ENCODE measurements around the gene CDK11A.
A peak's percentile ranks its signal among the peaks of the same experiment; 100 is the strongest.
"Not testable (repeated sequence)": the region's sequence is repeated elsewhere in the genome, so short reads cannot be mapped to it uniquely, and the experiment has no call there.

CDK11A gene

DNA sequence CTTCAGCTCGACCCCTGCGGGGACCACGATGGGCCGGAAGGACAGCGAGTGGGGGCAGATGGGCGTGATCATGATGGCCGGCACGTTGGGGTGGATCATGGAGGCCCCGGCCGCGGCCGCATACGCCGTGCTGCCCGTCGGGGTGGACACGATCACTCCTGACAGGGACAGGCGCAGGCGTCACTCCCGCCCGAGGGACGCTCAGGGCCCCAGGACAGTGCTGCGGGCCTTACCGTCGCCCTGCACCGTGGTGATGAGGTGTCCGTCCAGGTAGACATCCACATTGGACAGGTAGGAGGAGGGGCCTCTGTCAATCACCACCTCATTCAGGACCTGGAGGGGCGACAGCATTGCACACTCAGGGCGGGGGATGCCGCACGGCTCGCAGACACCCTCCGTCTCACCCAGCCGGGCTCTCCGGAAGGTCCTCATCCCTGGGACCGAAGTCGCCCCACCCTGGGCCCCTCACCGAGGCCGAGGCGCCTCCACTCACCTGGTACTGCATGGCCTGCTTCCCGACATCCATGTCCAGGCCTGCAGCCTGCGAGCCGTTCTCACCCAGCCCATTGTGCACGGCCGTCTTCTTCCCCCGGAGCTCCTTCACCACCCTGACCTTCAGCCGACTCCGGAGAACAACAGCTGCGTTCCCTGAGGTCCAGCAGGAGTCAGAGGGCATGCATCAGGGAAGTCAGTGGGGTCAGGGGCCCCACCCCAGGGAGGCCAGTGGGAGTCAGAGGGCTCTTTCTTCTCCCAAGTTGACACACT lies 30.1 kb upstream of the CDK11A start:
- no peak for DNase-seq

DNA sequence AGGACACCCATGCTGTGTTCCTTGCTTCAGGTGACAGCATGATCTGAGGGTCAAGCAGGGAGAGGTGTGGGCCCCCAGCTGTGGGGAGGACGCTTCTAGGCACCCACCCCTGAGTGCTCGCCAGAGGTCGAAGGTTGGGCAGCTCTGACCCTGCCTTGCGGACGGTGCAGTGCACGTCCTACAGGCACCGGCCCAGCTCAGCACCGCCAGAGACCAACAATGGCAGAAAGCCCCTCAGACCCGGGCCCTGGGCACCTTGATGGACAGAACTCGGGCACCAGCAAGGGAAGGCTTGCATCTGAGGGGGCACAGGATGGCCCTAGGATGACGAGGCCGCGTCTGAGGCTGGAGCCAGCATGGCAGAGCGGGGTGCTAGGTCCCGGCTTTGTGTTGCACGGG lies 29.4 kb upstream of the CDK11A start:
- no peak for DNase-seq

DNA sequence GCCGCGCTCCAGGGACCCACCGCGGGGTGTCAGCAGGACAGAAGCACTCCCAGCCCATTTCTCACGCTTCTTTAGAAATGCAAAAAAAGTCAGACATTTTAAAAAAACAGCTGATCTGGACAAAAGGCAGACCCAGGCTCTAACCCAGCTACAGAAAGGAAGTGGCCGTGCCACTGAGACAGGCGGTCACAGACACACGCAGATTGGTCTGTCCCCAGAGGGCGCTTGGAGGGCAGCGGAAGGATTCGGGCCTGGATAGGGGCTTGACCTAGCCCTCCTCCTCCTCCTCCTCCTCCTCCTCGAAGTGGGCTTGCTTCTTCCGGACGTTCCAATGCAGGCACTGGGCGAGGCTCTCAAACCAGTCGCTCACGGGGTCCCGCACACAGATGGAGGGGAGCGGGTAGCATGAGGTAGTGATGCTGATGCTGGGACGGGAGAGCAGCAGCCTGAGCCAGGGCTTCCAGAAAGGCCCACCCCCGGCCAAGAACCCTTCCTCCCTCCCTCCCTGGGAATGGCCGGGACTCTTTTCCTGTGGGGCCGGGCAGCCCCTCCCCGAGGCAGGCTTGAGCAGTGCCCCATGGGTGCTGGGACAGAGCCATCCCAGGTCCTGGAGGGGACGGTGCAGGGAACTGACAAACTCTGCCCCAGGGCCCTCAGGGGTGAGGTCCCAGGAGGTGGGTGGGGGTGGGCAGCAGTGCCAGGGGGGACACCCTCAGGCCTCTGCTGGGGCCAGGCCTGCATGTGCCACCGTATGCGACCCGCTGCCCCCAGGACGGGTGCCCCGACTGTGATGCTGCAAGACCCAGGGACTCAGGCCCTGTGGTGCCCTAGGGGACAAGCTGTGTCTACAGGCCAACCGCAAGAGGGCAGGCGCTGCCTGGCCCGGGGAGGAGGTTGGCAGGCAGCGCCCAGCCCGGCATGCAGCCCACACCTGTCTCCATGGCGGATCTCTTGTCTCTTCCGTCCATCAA lies 28.8 kb upstream of the CDK11A start:
- no peak for DNase-seq

- no peak for DNase-seq
Measured at GRCh38 chr1:1752190-1752589, 28.0 kb upstream of the CDK11A start.

GRCh38 chr1:1749941-1750340 lies 25.8 kb upstream of the CDK11A start:
- not testable (repeated sequence) for DNase-seq

DNA sequence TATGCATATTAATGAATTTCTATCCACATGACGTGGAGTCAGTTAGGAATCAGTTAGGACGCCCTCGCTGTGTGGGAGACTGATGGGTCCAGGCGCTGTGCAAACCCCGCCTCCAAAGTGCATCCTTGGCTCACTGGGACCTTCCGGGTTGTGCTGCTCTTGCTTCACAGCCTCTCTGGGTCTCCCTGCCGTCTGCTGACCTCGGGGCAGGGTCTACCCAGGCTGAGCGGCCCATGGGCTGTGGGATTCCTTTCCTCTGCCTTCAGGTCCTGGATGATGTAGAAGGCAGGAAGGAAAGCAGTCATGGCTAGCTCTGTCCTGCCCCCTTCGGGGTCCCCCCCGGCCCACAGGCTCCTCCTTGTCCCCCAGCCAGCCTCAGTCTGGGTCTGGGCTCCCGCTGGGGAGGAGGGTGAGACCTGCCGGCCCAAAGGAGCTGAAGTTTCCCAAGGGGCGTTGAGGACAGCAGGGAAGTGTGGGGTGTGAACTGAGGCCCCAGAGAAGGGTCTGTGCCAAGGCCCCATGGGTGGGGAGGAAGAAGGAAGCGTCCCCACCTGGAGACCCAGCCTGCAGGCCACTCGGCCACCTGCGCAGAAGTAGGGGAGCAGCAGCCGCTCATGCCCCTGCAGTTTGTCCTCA lies 24.6 kb upstream of the CDK11A start:
- no peak for DNase-seq

GRCh38 chr1:1746566-1746909 lies 22.4 kb upstream of the CDK11A start:
- not testable (repeated sequence) for DNase-seq

- peak; percentile 98 for DNase-seq
Measured at GRCh38 chr1:1745651-1746565, 21.8 kb upstream of the CDK11A start.

- DNase-seq = not testable (repeated sequence)
Measured at GRCh38 chr1:1742529-1742928, 18.4 kb upstream of the CDK11A start.

- DNase-seq = not testable (repeated sequence)
Measured at GRCh38 chr1:1741013-1741412, 16.9 kb upstream of the CDK11A start.

GRCh38 chr1:1738799-1739337 lies 14.7 kb upstream of the CDK11A start:
- DNase-seq = not testable (repeated sequence)

DNA sequence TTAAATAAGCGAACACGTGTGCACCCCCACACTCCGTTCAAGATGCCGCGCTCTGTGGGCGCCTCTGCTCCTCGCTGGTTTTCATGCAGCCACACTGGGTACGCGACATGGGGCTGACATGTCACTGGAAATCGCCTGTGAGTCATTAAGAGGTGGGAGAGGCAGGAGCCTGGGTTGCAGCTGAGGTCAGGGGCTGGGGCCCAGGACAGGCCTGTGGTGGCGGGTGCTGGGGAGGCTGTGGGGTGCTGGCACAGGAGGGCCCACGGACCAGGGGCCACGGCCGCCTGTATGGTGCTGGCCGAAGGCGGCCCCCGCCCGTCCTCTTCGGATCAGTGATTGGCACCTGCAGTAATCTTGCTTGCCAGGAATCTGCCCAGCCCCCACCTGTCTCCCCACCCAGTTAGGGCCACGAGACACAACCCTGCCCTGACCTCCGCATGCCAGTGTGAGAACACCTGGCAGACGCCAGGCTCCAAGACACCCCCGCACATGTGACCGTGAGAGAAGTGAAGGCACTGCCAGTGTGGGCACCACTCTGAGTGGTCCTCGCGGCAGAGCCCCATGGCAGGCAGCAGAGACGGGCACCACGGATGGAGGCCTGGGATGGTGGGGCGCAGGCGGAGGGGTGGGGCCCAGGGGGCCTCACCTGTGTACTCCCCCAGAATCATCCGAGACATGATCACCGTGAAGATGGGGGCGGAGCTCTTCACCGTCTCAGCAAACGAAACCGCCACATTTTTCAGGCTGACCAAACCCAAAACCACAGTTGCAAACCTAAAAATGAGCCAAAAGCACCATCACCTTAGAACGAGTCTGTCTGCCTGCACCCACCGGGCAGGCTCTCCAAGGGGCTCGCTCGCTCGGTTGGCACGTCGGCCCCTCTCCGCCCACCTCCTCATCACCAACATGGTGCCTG lies 13.8 kb upstream of the CDK11A start:
- DNase-seq = not testable (repeated sequence)

DNA sequence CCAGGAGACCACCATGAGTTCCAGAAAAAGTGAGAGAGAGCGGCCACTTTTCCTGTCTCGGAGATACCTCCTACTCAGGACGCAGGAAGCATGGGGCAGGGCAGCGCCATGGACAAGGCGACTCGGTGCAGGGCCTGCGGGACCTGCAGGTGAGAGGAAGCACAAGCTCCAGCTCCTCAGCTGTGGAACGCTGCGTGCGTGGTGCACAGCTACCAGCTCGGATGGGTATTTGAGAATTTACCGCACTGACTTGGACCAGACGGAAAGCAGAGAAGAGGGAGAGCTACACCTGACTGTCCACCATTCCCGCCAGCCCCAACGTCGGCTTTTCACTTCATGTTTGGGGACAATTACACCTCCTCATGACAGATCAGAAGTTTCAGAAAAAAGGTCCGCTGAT lies 8.2 kb upstream of the CDK11A start:
- no peak for DNase-seq

DNA sequence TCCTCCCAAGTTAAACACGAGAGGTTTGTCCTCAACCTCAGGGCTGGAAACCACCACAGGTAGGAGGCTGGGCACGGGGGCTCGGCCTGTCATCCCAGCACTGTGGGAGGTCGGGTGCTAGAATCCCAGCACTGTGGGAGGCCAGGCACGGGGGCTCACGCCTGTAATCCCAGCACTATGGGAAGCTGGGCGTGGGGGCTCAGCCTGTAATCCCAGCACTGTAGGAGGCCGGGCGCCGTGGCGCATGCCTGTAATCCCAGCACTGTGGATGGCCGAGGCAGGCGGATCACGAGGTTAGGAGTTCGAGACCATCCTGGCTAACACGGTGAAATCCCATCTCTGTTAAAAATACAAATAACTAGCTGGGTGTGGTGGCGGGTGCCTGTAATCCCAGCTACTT lies 6.7 kb upstream of the CDK11A start:
- no peak for DNase-seq

GRCh38 chr1:1730230-1730629 lies 6.1 kb upstream of the CDK11A start:
- not testable (repeated sequence) for DNase-seq

DNA sequence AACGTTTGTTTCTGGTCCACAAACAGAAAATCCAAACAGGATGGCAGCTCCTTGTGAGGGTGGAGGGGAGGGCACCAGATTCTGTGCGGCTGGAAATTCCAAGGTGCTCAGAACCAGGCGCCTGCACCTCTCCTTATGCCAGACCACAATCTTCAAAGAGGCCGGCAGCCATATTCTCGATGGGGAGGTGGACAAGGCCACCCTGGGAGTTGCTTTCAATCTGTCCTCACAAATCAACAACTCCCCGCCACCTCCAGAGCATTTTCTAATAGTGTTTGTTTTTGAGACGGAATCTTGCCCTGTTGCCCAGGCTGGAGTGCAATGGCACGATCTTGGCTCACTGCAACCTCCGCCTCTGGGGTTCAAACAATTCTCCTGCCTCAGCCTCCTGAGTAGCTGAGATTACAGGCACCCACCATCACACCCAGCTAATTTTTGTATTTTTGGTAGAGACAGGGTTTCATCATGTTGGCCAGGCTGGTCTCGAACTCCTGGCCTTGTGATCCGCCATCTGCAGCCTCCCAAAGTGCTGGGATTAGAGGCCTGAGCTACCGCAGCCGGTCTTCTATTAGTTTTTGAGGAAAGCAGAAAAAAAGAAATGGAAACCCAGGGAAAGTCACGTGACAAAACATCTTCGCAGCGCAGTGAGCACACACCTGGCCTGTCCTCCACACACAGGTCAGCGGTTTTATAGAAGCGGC lies 5.1 kb upstream of the CDK11A start:
- not testable (repeated sequence) for DNase-seq

DNA sequence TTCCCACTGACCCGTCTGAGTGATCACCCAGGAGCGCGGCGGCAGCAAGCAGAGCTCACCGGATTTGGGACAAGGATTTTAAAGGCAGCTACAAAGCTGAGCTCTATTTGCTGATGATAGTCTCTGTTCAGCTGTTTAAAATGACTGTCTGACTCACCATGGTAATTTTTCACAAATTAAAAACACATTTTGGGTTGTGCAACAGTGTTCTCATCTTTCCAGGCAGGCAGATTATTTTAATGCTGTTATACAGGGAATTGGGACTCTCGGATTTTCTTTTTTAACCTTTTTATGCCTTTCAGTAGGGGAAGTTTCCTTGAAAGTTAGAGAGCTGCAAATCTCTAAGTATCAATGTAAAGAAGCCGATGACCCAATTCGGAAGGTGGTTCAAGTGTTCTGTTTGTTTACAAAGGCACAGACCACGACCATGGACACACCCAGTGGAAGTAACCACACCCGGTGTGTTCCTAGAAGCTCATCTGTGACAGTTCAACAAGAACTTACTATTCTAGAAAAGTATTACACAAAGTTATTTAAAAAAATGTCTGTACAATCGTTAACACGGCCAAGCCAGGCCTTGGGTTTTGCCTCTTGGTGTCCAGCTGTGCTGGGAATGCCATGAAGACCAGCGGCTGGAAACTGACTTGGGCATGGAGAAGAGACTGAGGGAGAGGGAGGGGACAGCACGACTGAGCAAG lies 4.3 kb upstream of the CDK11A start:
- DNase-seq = peak; percentile 17

DNA sequence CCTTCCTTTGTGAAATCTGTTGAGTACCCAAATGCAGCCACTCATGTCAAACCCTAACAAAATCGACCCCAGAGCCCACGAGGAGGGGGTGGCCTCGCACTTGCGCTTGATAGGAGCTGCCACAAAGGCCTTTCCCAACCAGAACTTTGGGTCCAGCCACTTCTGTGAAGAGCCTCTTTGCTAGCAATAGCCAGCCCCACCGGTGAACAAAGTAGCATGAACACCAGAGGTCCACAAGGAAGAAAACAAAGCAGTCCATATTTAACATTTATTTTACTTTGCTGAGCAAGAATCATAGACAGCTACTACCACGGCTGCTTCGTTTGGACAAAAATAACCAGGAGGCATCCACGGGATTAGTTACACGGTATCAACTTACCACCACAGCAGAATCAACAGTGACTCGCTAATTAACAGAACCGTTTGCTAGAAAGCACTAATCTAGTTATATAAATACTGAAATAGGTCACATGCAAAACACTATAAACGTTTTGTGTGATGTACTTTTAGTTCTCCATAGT lies 3.0 kb upstream of the CDK11A start:
- not testable (repeated sequence) for DNase-seq

GRCh38 chr1:1726088-1726487 lies 1.9 kb upstream of the CDK11A start:
- not testable (repeated sequence) for DNase-seq
